GM21619 (cell line): ENCODE data around the gene RUFY3.
"Not testable (repeated sequence)": the region's sequence is repeated elsewhere in the genome, so short reads cannot be mapped to it uniquely, and the experiment has no call there.

Experiments used
- ATAC-seq: cut with Tn5 transposase; IDR thresholded peaks from one replicate; pipeline ENCODE4 v1.9.1; 2021; ENCODE audit not compliant: unreplicated experiment

Gene RUFY3

GRCh38 chr4:70705183-70706043 is 16.4 kb upstream of the RUFY3 start:
- peak; percentile 57 for ATAC-seq

- ATAC-seq = no peak
Observed at GRCh38 chr4:70706044-70706461, 15.7 kb upstream of the RUFY3 start.

- no peak for ATAC-seq
Observed at GRCh38 chr4:70706516-70706915, 15.2 kb upstream of the RUFY3 start.

GRCh38 chr4:70709611-70710205 is 12.1 kb upstream of the RUFY3 start:
- no peak for ATAC-seq

- no peak for ATAC-seq
Observed at GRCh38 chr4:70711599-70711998, 10.2 kb upstream of the RUFY3 start.

- no peak for ATAC-seq
Observed at GRCh38 chr4:70712150-70712549, 9.6 kb upstream of the RUFY3 start.

GRCh38 chr4:70712604-70713452 is 8.9 kb upstream of the RUFY3 start:
- no peak for ATAC-seq

GRCh38 chr4:70713453-70714078 is 8.2 kb upstream of the RUFY3 start:
- peak; percentile 33 for ATAC-seq

- ATAC-seq = peak; percentile 50
Observed at GRCh38 chr4:70714079-70714887, 7.5 kb upstream of the RUFY3 start.

GRCh38 chr4:70715097-70715496 is 6.7 kb upstream of the RUFY3 start:
- peak; percentile 11 for ATAC-seq

GRCh38 chr4:70718811-70719604 is 2.8 kb upstream of the RUFY3 start:
- no peak for ATAC-seq

GRCh38 chr4:70722199-70722791 is 531 bp downstream of the RUFY3 start:
- no peak for ATAC-seq

- ATAC-seq = no peak
Observed at GRCh38 chr4:70724463-70724862, 2.7 kb downstream of the RUFY3 start.

- ATAC-seq = no peak
Observed at GRCh38 chr4:70725633-70726032, 3.9 kb downstream of the RUFY3 start.

- not testable (repeated sequence) for ATAC-seq
Observed at GRCh38 chr4:70726515-70726914, 4.8 kb downstream of the RUFY3 start.

GRCh38 chr4:70728091-70728490 is 6.3 kb downstream of the RUFY3 start:
- ATAC-seq = no peak

GRCh38 chr4:70732878-70733277 is 11.1 kb downstream of the RUFY3 start:
- ATAC-seq = not testable (repeated sequence)

GRCh38 chr4:70734168-70734954 is 12.6 kb downstream of the RUFY3 start:
- ATAC-seq = peak; percentile 91
